Measurements from ENCODE around the gene MMP8.
A peak's percentile ranks its signal among the peaks of the same experiment; 100 is the strongest.
"Not testable (repeated sequence)": the region's sequence is repeated elsewhere in the genome, so short reads cannot be mapped to it uniquely, and the experiment has no call there.

Gene MMP8, protein sequence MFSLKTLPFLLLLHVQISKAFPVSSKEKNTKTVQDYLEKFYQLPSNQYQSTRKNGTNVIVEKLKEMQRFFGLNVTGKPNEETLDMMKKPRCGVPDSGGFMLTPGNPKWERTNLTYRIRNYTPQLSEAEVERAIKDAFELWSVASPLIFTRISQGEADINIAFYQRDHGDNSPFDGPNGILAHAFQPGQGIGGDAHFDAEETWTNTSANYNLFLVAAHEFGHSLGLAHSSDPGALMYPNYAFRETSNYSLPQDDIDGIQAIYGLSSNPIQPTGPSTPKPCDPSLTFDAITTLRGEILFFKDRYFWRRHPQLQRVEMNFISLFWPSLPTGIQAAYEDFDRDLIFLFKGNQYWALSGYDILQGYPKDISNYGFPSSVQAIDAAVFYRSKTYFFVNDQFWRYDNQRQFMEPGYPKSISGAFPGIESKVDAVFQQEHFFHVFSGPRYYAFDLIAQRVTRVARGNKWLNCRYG

DNA sequence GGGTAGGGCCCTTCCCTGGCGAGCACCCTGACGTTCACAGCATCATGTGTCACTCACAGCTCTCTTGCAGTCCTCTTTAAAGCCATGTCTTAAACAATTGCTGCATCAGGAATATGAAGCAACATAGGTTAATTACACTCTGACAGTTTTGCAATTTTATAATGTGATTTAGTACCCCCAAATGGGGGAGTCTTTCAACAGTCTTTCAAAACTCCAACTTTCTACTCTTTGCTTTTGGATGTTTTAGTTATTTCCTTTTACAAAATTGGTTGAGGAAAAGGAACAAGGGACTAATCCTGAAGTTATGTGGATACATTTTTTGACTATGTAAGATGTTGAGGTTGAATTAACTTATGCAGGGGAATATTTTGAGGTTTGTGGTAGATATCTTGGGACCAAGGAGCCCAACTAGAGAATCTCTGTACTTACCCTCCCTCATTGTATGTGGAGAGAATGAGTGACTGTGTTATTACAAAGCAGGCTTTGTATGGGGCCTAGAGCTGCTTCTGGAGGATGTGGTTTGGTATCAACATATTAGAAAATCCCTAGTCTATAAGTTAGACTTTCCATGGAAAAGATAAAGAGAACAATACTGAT, at the start of gene MMP8:
MMP8 (minus strand) TSS at position 51 of the 597 bp plus-strand sequence. CDS start 99 bp downstream, outside the sequence.
- peak; percentile 70 for DNase-seq (ENCODE audit: low spot score)

DNA sequence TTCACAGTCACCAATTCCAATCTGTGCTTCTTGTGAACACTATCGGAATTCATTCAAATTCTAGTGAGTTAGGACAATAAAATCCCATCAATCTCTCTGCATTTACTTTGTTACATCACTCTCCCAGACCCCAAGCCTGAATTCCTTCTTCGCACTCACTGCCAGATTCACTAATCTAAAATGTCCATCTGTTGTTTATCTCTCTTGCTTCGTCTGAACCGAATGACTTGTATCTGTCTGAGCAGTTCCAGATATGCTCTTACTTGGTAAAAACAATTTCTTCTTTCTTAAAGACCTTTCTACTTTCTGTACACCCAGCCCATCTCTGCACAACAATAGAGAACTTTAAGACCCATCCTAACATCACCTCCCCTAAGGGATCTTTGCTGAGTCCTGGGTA, 48.6 kb upstream of the MMP8 start:
- DNase-seq (ENCODE audit: low spot score): no peak

DNA sequence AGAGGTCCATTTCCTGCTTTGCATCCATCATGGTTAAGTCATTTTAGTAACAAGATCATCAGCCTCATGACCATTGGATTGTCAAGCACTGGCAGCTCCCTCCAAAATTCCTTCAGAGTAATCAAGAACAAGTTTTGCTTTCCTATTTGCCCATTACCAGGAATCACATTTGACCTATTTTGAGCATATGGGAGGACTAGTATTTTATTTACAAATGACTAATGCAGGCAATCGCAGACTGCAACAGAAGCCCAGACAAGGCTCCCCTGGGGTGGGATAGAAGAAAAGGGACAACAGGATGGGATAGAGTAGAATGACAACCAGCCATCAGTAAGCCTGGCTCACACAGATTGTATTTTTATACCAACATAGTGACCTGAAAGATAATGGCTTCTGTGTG, 46.6 kb upstream of the MMP8 start:
- no peak for DNase-seq (ENCODE audit: low spot score)

DNA sequence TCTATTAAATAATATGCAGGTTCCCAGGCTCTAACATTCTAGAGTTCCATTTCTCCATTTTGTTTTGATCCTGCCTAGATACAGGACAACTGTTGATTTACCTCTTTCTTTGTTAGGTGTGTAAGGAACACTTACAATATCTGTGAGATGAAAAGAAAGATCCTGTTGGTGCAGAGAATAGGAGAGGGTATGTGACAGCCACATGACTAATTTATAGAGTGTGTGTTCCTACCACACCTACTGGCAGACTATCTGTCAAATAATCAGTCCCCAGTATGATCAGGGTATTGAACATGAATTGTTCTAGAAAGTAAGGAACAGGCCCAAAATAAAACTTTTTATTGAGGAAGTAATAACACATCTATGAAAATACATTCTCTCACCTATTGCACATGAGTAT, 45.4 kb upstream of the MMP8 start:
- no peak for DNase-seq (ENCODE audit: low spot score)

DNA sequence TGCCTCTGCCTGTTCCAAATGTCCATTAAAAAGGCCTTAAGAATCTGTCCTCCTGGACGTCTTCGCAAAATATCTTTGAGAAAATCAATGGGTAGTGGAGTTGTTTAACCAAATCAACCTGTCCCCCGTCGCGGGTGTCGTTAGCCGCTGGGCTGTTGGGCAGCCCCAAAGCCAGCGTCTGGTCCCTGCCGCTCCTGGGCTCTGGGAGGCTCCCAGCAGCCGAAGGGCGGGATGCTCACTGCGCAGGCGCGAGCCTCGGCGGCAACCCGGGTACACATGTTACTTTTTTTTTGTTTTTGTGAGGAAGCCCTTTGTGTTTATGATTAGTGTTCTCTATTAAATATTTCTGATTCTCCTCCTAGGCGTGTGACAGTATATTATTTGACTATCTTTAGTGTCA, 43.0 kb upstream of the MMP8 start:
- no peak for DNase-seq (ENCODE audit: low spot score)

DNA sequence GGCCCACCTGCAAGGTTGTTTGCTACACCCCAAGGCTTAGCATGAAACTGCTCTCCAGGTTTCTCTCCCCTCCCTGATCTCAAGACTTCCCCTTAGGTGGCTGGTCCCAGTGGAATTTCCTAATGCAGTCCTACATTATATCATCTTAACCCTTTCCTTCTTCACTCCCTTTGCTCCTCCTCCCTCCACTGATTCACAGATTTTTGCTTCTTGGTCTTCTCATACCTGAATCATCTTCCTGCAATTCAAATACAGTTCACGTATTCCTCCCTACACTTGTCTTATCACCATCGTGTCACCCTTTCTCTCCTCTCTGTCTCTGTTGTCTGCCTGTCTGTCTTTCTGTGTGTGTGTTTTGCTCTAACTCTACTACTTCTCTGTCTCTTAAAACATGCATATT, 38.7 kb upstream of the MMP8 start:
- no peak for DNase-seq (ENCODE audit: low spot score)

DNA sequence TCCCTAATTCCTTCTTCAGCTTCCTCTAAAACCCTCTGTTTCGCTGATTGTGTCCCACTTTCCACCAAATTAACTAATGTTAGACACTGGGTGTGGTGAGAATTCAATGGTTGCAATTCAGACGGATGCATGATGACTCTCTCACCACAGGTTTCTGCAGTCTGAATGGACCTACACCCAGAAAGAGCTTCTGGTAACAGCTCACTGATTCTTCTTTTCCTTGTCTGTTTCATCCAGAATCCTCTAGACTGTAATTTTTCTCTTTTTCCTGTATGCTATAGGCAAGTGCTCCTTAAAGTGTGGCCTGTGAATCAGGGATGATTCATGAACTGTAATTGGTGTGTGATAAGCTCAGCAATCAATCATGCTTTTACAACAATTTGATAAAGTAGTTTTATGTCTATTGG, 37.6 kb upstream of the MMP8 start:
- no peak for DNase-seq (ENCODE audit: low spot score)

DNA sequence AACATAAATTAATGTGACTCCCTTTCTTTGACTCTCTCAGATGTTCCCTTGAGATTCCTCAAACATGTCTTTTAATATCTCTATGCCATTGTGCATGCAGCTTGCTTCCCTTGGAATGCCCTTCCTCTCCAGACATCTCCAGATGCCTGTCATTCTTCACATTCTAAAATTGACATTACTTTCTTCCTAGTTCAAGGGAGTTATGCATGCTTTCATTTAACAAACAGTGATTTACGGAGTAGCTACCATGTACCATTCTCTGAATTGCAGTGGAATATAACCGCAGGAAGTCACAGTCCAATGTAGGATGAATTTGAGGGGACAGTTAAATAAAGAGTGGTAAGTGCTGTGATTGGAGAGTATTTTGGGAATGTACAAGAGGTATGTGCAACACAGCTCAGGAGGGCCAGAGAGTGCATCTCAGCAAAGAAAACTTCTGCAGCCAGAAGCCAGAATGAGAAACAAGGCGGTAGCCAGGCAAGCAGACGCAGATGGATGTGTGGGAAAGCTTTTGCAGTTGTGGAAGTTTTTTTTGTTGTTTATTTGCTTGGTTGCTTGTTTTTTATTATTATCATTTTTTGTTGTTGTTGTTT, 37.0 kb upstream of the MMP8 start:
- DNase-seq (ENCODE audit: low spot score): peak; percentile 37

DNA sequence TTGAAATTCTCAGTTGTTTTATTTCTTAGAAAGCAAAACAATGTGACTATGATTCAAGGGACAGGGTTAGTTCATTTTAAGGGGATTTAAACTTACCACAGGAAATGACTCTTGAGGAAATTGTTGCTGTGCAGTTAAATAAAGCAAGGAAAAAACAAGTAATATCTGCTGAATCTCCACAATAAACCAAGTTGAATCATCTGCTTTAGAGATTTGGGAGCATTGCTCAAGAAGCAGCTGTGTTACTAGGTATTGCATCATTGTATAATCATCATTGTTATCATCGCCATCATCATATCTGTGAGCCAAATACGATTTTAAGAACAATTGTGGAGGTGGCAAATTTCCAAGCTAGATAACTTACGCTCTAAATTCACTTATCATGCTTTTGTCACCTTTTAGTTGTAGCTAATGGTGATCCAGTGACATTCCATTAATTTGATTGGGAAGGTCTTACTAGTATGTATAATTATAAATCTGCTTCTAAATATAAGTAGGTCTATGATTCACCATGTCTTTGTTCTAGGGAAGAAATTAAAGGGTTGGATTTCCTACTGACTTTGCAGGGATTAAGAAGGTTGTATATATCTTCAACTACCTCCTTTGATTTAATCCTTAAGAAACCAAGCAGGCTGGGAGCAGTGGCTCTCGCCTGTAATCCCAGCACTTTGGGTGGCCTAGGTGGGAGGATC, 35.7 kb upstream of the MMP8 start:
- DNase-seq (ENCODE audit: low spot score): peak; percentile 84

DNA sequence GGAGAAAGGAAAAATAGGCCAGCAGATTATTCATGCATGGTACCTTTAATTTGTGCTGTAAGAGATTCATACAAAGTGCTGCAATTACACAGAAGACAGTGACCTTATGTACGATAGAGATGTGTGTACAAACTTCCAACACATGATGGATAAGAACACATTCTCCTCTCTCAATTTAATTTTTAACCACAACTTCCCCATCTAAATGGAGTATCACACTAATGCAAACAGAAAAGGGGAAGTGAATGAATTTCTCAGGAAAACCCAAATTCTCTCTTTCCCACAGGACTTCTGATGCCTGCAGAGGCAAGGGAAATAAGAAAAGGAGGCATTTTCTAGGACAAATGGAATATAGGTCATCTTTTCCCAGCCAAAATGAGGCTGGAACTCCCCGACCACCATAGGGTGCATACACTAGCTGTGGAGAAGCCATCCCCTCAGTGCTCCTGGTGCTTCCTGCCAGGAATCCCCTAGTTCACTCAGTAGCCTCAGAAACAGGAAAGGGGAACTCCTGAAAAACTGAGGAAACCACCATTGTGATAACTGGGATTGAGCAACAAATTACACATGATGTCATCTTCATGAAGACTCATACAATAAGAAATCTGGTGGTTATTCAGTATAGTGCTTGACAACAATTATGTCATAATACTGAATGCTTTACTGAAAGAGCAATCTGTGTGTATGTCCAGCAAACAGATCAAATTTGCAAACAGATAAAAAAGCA, 33.2 kb upstream of the MMP8 start:
- DNase-seq (ENCODE audit: low spot score): no peak

DNA sequence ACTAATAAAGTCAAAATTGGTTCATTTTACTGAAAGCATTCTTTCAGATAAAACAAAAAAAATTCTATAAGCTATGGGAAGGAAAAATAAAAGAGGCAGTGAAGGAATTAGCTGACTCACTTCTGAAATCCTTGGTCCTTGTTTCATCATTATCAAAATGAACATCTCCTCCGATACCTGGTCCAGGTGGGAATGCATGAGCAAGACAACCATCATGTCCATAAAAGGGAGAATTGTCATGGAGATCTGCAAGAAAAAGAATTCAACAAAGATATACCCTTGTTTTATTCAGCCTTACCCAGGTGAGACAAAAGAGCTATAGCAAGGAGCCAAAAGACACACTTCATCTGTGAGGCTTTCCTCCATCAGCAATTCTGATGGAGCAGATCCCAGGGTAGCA, 28.5 kb upstream of the MMP8 start:
- no peak for DNase-seq (ENCODE audit: low spot score)

DNA sequence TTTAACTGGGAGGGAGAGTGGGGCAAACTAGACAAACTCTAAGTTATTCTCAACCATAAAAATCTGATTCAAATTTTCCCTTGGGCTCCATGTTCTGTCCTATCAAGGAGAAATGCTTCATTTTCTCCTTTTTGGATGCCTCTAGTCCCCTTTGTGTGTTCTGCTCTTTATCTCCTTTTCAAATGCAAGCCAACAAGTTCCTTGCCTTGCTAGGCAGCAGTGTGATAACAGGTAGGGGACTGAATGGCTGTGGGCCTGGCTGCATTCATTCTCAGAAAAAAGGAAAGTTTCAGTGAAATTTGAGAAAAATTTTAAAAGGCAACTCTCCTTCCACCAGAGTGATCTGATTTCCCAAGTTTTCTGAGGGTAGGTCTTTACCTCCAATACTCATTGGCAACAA, 26.9 kb upstream of the MMP8 start:
- no peak for DNase-seq (ENCODE audit: low spot score)

DNA sequence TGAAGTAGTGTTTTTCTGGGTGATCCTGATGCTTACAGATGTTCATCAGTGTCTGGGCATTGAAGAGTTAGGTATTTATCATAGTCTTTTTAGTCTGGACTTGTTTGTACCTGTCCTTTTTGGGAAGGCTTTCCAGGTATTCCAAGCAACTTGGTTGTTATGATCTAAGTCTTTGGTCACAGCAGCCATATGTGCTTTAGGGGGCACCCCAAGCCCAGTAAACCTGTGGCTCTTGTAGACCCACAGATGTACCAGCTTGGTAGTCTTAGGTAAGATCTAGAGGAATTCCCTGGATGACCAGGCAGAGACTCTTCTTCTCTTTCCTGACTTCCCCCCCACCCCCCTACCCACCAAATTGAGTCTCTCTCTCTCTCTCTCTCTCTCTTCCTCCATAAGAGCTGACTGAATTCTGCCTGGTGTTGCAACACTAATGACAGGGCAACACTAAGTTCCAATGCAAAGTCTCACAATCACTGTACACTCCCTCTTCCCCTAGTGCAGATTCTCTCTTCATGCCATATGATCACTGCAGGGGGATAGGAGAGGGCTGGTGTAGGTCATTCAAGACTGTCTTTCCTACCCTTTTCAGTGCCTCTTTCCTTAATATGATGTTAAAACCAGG, 24.5 kb upstream of the MMP8 start:
- no peak for DNase-seq (ENCODE audit: low spot score)

DNA sequence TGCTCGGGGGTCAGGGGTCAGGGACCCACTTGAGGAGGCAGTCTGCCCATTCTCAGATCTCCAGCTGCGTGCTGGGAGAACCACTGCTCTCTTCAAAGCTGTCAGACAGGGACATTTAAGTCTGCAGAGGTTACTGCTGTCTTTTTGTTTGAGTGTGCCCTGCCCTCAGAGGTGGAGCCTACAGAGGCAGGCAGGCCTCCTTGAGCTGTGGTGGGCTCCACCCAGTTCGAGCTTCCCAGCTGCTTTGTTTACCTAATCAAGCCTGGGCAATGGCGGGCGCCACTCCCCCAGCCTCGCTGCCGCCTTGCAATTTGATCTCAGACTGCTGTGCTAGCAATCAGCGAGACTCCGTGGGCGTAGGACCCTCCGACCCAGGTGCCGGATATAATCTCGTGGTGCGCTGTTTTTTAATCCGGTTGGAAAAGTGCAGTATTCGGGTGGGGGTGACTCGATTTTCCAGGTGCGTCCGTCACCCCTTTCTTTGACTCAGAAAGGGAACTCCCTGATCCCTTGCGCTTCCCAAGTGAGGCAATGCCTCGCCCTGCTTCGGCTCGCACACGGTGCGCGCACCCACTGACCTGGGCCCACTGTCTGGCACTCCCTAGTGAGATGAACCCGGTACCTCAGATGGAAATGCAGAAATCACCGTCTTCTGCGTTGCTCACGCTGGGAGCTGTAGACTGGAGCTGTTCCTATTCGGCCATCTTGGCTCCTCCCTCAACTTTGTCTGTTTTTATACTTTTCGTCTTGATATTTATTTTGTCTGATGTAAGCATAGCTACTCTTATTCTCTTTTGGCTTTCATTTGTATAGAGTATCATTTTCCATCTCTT, 22.2 kb upstream of the MMP8 start:
- DNase-seq (ENCODE audit: low spot score): not testable (repeated sequence)

DNA sequence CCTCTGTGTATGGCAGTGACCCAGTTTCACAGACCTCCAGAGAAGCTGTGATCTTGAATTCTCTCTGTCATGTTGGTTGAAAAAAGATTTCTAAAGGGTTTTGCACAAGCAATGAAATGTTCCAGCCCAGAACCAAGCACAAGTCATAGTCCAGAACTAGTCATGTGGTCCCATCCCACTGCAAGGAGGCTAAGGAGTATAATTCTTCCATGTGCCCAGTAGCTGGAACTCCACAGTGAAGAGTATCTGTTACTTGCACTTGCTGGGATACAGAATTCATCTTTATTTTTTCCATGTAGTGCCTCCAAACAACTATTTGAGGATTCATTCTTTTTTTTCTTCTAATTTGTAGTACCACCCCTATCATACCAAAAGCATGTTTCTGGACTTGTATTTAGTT, 9.9 kb upstream of the MMP8 start:
- no peak for DNase-seq (ENCODE audit: low spot score)

DNA sequence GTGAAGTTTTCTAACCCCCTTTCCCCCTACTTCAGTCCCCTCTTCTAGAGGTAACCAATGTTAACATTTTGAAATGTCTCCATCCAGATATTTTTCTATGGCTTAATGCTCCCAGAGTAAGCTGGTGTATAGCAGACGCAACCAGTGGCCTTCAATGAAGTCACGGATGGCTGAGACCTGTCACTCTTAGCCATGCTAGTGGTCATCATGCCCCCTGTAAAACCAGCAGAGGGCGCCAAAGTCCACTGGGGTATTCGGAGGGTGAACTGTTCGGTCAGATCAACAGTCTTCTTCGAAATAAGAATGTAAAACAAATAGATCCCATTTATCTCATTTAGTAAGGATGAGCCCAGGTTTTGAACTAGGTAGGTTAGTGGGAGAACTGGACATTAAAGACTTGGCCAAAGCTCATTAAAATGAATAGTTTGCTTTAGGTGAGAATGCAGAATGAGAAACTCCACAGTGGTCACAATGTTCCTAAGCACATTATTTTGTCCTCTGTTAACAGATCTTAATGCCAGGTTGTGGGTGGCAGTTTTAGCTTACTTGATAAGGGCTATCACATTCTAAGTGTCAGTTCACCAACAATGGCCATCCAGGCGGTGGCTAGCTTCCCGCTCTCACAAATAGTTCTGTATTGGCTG, 8.6 kb upstream of the MMP8 start:
- DNase-seq (ENCODE audit: low spot score): peak; percentile 59

DNA sequence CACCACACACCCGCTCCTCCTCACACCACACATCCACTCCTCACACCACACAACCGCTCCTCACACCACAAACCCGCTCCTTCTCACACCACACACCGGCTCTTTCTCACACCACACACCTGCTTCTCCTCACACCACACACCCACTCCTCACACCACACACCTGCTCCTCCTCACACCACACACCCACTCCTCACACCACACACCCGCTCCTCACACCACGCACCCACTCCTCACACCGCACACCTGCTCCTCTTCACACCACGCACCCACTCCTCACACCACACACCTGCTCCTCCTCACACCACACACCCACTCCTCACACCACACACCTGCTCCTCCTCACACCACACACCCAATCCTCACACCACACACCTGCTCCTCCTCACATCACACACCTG, 6.2 kb upstream of the MMP8 start:
- not testable (repeated sequence) for DNase-seq (ENCODE audit: low spot score)

DNA sequence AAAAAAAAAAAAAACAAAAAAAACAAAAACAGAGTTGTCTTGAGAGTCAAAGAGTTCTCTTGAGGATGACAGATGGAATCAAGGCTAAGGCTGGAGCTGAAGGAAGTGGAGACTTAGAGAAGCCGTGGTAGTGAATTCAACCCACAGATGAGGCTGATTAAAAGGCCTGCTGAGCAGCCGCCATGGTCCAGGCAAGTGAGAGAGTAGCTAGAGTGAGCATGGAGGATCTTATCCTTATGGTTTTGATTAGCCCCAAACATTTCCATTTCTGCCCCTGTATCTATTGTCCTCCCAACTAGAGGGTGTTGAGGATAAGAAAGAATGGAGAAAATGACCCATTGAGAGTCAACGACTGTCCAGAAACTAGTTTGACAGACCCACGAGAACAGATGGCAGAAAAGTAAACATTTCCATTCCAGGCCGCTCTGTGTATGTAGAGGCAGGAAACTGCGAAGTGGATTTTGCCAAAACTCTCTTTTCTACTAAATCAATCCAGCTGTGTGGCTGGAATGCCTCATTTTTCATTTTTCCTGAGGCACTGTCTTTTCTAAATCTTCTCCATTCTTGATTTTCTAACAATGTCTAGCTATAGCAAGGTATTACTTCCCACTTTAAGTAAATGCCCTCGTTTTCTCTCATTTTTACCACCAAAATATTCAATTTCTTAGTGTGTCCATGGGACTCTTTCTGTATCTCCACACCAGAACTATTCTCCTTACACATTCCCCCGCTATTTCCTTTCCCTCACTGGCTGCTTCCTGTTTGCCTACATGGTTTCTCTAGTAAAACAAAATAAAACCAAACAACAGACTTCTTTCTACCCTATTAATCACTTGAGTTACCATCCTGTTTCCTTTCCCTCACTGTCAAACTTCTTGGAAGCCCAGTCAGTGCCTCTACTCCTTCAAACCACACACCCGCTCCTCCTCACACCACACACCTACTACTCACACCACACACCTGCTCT, 5.4 kb upstream of the MMP8 start:
- no peak for DNase-seq (ENCODE audit: low spot score)

DNA sequence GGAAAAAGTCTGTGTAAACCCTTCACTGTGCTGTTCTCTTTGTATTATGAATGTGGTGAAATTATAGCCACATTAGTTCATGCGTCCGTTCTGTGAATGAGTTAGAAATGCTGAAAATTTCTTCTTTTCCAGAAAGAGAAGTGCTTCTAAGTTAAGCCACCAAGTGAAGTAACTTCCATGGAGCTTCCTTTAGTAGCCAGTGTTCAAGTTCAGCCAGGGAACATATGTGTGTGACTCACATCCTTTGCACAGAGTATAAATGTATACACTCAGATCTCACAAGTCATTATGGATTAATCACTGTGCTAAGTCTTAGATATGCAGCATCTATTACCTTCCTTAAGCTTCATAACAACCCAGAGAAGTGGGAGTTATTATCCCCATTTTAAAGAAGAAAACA, 3.1 kb upstream of the MMP8 start:
- DNase-seq (ENCODE audit: low spot score): peak; percentile 9

Data from COLO829 (cell line).